Activated CD4-positive, alpha-beta T cell treated with anti-CD3 and anti-CD28 coated beads for 48 hours (primary cell): Measurements from ENCODE around the gene CERS6.

Source experiments
- DNase-seq: peaks from one replicate; pipeline ENCODE4 v3.0.0-alpha.2; 2020

CERS6 gene

GRCh38 chr2:168710754-168711467 lies 254.8 kb downstream of the CERS6 start:
- DNase-seq, result no peak

DNA sequence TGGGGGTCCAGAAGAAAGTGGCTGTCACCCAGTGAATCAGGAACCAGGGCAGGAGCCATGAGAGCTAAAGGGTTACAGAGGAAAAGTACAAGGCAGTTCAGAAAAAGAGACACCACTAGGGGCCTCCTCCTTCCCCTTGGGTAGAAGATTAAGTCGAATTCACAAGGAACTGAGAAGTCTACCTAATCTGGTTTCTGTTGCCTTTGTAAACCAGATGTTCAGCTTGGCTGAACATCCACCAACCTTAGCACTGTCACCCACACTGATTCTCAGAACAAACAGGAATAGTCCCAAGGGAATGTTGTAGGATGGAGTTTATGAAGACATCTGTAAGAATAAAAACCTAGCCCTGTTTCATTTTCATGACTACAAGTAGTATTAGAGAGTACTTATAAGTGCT lies 256.0 kb downstream of the CERS6 start:
- no peak for DNase-seq

DNA sequence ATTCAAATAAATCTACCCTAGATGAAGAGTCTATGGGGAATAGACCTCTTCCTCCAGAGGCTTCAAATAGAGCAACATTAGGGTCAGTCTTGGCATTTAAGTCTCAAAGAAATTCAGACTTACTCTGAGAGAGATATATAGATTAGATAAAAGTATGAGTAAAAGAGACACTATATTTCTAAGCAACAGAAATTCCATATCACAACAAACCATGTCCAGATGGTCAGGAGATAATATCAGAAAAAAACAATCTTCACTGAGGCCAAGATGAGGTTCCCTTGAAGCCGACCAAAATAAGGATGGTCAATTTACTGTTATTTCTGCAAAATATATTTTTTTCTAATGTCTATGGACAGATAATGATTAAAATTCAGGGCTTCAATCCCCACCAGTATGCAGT lies 257.3 kb downstream of the CERS6 start:
- no peak for DNase-seq

DNA sequence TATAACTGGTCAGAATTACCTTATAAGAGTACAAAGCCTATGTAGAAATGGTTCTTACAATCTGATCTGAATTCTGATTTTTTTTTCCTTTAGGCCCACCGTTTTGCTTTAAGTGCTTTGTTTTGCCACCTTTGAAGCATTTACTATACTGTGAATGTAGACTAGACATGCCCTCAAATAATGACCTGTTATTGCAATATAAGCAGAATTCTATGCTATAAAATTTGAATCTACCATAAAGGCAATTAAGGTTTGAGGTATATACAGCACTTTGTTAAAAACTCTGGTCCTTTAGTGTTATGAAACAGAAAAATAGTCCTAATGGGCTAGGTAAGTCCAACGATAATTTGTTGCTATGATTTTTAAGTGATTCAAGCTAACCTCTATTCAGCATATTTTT lies 259.8 kb downstream of the CERS6 start:
- DNase-seq, result no peak

- DNase-seq, result no peak
These were observed 260.8 kb downstream of the CERS6 start for GRCh38 chr2:168716839-168717238.

DNA sequence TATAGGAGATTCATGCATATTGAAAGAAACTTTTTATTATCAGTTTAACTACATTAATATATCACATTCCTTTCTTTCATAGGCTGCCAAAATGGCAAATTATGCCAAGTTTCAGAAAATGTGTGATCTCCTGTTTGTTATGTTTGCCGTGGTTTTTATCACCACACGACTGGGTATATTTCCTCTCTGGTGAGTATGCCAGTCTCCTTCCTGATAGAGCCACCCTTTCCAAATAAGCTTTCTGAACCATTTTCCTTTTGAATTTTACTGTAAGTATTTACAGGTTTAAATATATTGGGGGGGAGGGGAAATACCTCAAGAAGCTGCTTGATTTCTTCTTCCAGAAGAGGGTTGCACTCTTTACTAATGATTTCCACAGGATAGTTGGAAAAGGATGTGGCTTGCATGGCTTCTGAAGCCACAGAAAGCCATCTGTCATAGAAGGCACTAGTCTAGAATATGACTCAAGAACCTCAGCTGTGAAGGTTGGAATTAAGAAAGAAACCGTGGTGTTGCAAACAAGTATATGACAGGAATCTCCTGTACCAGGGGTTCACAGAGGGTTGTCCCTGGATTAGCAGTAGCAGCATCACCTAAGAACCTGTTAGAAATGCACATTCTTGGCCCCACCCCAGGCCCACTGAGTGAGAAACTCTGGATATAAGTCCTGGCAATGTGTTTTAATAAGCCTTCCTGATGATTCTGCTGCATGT lies 261.9 kb downstream of the CERS6 start:
- peak; percentile 6 for DNase-seq

GRCh38 chr2:168718622-168719021 lies 262.6 kb downstream of the CERS6 start:
- DNase-seq, result no peak

DNA sequence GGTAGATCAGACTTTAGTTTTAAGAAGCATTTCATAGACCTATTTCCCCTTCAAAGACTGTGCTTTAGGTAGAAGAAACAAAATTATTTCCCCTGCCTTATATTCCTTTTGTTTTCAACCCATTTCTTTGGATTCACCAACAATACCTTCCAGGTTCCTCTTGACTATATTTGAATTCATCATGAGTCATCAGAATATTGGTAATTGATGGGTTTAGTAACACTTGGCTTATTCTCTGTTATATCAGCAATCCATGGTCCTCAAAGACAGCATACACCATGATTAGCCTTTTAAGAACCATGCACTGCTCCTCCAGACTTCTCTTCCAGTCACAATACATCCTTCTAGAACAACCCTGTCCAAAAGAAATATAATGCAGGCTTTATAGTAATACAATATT lies 263.4 kb downstream of the CERS6 start:
- no peak for DNase-seq

DNA sequence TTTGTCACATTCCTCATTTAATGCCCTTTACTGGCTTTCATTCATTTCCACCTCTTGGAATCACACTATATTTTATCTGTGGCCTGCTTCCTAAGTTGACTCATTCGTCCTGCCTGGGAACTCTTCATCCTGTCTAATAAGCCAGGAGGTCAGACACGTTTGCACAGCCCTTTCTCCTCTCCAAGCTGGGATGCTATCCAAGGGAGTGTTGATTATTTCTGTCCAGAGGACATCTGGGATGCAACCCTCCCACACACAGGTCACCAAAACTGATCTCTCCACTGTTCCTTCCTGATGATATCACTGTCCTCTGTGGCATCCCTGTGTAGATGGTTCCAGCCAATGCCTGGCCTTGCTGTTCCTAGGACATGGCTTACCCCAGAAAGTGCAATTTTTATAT lies 266.5 kb downstream of the CERS6 start:
- DNase-seq, result no peak

GRCh38 chr2:168723275-168723899 lies 267.3 kb downstream of the CERS6 start:
- no peak for DNase-seq

- DNase-seq, result no peak
These were observed 270.3 kb downstream of the CERS6 start for GRCh38 chr2:168726375-168726774.

DNA sequence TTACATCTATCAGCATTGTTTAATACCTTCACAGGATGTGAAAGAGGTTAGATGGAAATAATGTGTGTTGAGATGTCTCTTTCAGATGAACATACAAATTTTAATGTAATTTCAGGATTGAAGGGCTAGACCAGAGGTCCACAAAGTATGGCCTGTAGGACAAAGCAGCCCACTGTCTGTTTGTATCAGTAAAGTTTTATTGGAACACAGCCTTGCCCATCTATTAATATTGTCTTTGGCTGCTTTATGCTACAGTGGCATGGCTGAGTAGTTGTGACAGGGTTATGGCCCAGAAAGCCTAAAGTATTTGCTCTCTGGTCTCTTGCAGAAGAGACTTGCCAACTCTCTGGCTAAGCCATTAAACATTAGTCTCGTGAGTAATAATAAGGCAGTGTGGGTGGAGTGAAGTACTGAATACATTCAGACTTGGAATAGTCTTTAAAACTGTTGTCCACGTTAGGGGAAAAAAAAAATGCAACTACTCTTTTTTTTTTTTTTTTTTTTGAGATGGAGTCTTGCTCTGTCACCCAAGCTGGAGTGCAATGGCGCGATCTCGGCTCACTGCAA lies 271.9 kb downstream of the CERS6 start:
- no peak for DNase-seq

- no peak for DNase-seq
These were observed 273.4 kb downstream of the CERS6 start for GRCh38 chr2:168729455-168729854.

DNA sequence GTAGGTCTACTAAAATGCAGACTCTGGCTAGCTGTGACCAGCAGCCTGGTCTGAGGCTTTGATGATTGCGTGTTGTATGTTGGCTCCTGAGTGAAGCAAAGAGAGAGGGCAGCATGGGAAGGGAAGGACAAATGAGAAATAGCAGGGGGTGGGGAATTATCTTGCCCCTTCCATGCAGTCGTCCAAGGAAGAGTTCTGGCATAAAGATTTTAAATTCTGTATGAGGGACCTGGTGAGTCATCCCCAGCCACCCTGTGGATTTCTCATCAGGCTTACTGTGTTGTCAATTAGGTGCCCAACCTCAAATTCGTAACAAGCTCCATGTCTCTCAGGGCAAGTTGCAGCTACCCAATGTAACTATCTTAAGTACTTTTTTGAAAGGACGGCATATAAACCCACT lies 274.3 kb downstream of the CERS6 start:
- no peak for DNase-seq

GRCh38 chr2:168731002-168731401 lies 274.9 kb downstream of the CERS6 start:
- no peak for DNase-seq

DNA sequence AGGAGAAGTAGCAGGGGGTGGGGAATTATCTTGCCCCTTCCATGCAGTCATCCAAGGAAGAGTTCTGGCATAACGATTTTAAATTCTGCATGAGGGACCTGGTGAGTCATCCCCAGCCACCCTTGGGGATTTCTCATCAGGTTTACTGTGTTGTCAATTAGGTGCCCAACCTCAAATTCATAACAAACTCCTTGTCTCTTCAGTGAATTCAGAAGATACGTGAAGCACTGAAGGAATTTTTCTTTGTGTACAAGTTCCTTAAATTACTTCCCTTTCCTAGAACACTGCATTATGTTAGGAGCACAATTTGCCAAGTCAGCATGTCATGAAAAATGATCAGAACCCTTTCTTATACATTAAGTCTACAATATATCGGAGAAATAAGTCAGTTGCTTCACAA lies 275.5 kb downstream of the CERS6 start:
- DNase-seq, result no peak

- DNase-seq, result no peak
These were observed 276.0 kb downstream of the CERS6 start for GRCh38 chr2:168732100-168732499.

GRCh38 chr2:168732506-168732905 lies 276.4 kb downstream of the CERS6 start:
- DNase-seq, result no peak

GRCh38 chr2:168734199-168734760 lies 278.2 kb downstream of the CERS6 start:
- no peak for DNase-seq

- no peak for DNase-seq
These were observed 280.8 kb downstream of the CERS6 start for GRCh38 chr2:168736649-168737445.

- no peak for DNase-seq
These were observed 282.0 kb downstream of the CERS6 start for GRCh38 chr2:168738062-168738461.

- no peak for DNase-seq
These were observed 284.3 kb downstream of the CERS6 start for GRCh38 chr2:168740360-168740759.

DNA sequence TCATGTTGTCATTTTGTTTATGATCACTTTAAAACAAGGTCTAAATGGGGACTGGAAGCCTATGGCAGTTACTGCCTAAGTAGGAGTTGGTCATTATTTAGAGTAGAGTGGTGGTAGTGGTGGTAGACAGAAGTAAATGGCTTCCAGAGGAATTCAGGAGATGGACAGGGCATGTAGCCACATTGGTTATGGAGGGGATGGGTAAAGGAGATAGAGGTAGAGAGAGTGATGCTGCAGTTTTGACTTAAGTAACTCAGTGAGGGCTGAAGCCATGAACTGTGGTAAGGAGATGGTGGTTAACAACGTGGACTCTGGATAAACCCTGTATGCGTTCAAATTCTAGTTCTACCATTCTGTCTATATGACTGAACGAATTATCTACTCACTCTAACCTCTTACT lies 284.7 kb downstream of the CERS6 start:
- no peak for DNase-seq
